Astrocyte of the spinal cord (primary cell): ENCODE measurements around the gene ESYT1.
"Not testable (repeated sequence)": the region's sequence is repeated elsewhere in the genome, so short reads cannot be mapped to it uniquely, and the experiment has no call there.

ENCODE experiments used
- DNase-seq: peaks from one replicate; pipeline ENCODE4 v3.0.0; 2011; ENCODE audit warnings: low read depth, low spot score
- H3K4me3 ChIP-seq: 2 replicates; pipeline ENCODE4 v1.5.1; 2011; ENCODE audit warnings: low read depth, mild to moderate bottlenecking, low read length, moderate library complexity
- in situ Hi-C: cut with HindIII; loops from 2 replicates; pipeline ENCODE4 v1.10.0; 2017; ENCODE audit warnings: low sequenced_read_pairs
- TF ChIP-seq, protein P1 (sequence below): IDR thresholded peaks from 2 replicates; pipeline ENCODE4 v1.5.1; 2012; ENCODE audit warnings: low read depth, mild to moderate bottlenecking, low read length, inconsistent platforms

ESYT1 gene

DNA sequence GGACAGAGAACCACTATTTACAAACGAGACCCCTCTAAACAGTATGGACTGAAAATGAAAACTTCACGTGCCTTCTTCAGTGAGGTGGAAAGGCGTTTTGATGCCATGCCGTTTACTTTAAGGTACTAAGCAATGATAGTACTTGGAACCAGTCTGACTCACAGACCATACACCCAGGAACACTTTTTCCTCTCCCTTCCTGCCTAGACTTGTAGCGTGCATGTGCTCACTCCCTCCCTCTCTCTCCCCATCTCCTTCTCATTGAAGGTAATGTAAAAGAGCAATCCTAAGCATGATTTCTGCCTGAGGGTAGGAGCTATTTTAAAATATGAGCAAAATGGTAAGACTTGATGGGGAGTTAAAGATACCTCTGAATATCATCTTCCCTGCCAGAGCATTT lies 17.5 kb upstream of the ESYT1 start:
- TF ChIP-seq, protein P1, sequence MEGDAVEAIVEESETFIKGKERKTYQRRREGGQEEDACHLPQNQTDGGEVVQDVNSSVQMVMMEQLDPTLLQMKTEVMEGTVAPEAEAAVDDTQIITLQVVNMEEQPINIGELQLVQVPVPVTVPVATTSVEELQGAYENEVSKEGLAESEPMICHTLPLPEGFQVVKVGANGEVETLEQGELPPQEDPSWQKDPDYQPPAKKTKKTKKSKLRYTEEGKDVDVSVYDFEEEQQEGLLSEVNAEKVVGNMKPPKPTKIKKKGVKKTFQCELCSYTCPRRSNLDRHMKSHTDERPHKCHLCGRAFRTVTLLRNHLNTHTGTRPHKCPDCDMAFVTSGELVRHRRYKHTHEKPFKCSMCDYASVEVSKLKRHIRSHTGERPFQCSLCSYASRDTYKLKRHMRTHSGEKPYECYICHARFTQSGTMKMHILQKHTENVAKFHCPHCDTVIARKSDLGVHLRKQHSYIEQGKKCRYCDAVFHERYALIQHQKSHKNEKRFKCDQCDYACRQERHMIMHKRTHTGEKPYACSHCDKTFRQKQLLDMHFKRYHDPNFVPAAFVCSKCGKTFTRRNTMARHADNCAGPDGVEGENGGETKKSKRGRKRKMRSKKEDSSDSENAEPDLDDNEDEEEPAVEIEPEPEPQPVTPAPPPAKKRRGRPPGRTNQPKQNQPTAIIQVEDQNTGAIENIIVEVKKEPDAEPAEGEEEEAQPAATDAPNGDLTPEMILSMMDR = no peak
- in situ Hi-C loops = no loop called here
- H3K4me3 ChIP-seq = no peak overlapping the region
- no peak for DNase-seq

DNA sequence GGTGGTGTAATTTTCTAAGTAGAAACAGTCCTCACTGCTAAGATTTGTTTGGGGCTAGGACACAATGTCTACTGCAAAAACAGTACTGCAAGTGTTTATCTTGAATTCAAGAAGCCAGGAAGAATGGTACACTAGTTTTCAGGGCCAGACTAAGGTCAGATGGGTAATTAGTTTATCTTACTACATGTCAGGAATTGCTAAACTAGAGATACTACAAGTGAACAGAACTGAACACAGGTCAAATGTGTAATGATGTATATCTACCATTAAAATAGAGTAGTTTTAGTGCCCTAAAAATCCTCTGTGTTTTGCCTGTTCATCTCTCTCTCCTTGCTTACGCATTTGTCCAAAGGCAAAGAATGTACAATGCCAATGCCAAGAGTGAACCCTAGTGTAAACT lies 14.0 kb upstream of the ESYT1 start:
- in situ Hi-C loops = no loop called here
- TF ChIP-seq, protein P1 = no peak
- DNase-seq = no peak
- no peak overlapping the region for H3K4me3 ChIP-seq

DNA sequence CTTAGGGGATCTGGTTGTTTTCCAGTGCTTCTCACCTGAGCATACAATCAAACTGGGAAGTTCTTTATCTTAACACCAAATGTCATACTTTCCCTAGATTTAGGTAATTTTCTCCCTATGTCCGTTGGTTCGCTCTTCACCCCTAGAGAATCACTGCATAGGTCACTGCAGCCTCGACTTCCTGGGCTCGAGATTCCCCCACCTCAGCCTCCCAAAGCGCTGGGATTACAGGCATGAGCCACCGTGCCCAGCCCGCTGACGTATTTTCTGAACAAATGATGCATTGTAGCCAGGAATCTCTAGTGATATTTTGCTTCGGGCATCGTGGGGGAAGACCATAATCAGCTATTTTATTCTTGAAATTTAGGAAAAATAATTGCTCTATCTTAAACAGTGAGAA lies 12.7 kb upstream of the ESYT1 start:
- DNase-seq = peak; percentile 29
- H3K4me3 ChIP-seq = peak overlapping the region; percentile 79

DNA sequence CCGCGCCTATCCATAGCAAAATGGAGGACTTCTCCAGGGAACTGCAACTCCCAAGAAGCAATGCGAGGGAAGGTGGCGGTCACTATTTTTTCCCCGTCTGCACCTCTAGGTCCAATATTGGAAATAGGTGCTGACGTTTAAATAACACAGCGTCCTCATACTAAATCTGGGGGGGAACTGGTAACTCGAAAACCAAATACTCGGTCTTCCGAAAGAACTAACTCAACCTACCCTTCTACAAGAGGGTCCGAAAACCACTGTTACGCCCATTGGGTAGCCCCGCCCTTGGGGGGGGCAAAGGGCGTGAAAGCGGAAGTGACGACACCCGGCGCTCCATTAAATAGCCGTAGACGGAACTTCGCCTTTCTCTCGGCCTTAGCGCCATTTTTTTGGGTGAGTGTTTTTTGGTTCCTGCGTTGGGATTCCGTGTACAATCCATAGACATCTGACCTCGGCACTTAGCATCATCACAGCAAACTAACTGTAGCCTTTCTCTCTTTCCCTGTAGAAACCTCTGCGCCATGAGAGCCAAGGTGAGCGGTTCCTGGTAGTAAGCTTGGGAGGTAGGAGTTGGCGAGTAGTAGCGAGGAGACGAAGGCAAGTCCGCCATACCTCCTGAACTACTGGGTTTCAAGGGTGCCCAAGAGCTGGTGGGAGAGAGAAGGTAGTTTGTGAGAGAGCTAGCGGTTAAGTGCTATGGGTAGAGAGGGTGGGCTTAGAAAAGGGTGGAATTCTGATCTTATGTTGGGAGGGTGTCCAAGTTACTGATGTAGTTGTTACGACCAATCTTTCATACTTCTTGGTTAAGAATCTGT lies 11.6 kb upstream of the ESYT1 start, which contains the start of gene RPL41:
Gene RPL41, plus strand, starts transcription at position 367 of the 815 bp plus-strand sequence.
- DNase-seq = peak; percentile 96
- peak within 1 kb of the TSS; percentile 79 for H3K4me3 ChIP-seq
- in situ Hi-C loops = no loop called here
- TF ChIP-seq, protein P1 = no peak

More for the DNA sequence above, 12.7 kb upstream of the ESYT1 start:
- in situ Hi-C loops = no loop called here
- TF ChIP-seq, protein P1 = no peak

DNA sequence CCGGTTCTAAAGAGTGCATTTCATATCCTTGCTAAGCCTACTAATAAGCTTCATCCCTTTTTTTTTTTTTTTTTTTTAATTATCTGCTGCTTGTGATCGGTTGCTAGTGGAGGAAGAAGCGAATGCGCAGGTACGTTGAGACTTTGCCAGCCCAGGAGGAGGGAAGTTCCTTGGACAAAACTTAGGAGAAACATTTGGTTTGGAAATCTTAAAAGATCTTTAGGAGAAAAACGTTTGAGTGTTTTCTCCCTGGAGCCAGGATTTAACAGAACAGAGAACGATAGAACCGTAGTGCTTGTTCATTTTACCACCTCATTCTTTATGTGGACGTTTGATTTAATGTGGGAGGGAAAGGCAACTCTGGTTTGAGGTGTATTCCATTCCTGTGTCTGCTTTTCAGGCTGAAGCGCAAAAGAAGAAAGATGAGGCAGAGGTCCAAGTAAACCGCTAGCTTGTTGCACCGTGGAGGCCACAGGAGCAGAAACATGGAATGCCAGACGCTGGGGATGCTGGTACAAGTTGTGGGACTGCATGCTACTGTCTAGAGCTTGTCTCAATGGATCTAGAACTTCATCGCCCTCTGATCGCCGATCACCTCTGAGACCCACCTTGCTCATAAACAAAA lies 10.9 kb upstream of the ESYT1 start:
- DNase-seq, in situ Hi-C loops: not testable (repeated sequence)
- H3K4me3 ChIP-seq = peak overlapping the region; percentile 84

DNA sequence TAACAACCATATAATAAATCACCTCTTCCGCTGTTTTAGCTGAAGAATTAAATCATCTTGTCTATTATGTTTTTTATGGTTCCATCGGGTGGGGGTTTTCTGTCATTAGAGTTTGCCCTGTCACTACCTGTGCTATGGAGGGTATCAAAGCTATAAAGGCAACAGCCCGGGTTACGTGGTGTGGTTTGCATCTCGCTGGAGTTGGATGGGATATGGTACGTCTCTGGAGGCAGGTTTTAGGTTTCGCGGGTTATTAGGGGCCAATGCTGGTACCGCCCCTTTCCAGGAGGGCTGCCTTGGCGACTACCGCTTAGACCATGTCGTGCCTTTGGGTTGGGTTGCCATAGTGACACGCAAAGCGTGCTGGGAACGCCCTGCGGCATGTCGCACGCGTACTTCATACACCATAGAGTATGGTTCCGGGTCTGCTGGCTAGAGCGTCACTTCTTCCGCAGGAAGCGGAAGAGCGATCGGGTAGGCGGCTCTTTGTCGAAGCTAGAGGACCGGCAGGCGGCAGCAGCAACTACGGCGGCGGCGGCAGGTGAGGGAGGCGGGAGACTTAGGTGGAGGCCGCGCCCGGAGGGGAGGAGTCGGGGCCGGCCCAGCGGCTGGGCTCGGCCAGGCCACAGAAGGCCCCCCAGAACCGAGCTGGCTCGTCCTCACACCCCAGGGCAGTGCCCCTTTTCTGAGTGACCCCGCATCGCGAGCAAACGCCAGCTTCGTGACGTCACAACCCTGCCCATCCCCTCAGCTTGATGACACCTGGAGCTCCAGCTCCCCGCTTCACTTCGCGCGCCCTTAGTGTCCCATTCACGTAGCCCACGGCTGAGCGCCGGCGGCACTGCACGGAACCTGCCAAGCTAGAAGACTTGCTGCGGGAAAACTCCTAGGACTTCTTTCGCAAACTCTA lies 10.0 kb upstream of the ESYT1 start, which contains the start of gene ZC3H10:
Gene ZC3H10, plus strand, starts transcription at position 489 of the 910 bp plus-strand sequence. CDS start 2,297 bp downstream, outside the sequence.
- TF ChIP-seq, protein P1 = peak; percentile 67
- in situ Hi-C loops = no loop called here
- peak within 1 kb of the TSS; percentile 84 for H3K4me3 ChIP-seq
- peak; percentile 100 for DNase-seq
